Glutamatergic neuron (in vitro differentiated cells): Measurements from ENCODE around the gene DMRT1. TPM values are rescaled to one million over a fixed set of nuclear protein-coding genes. Genes with fewer than 3 reads are reported as not detected.

Experiments used
- DNase-seq: peaks from one replicate; pipeline ENCODE4 v3.0.0; 2022
- H3K27ac Mint-ChIP-seq: one replicate; pipeline ENCODE4 v1.8.0; 2020; ENCODE audit warnings: mild to moderate bottlenecking, mixed read lengths, inconsistent platforms; ENCODE audit not compliant: unreplicated experiment
- H3K27me3 Mint-ChIP-seq: one replicate; pipeline ENCODE4 v1.8.0; 2020; ENCODE audit warnings: mild to moderate bottlenecking, moderate library complexity, mixed read lengths, inconsistent platforms; ENCODE audit not compliant: unreplicated experiment
- H3K36me3 Mint-ChIP-seq: one replicate; pipeline ENCODE4 v1.8.0; 2020; ENCODE audit warnings: mild to moderate bottlenecking, mixed read lengths, inconsistent platforms; ENCODE audit not compliant: unreplicated experiment
- H3K4me1 Mint-ChIP-seq: one replicate; pipeline ENCODE4 v1.8.0; 2020; ENCODE audit warnings: mild to moderate bottlenecking, low read depth, mixed read lengths, inconsistent platforms; ENCODE audit not compliant: unreplicated experiment
- H3K4me3 Mint-ChIP-seq: one replicate; pipeline ENCODE4 v1.8.0; 2020; ENCODE audit warnings: mild to moderate bottlenecking, mixed read lengths, inconsistent platforms; ENCODE audit not compliant: unreplicated experiment
- H3K9me3 Mint-ChIP-seq: one replicate; pipeline ENCODE4 v1.8.0; 2020; ENCODE audit warnings: mild to moderate bottlenecking, moderate library complexity, mixed read lengths, inconsistent platforms; ENCODE audit not compliant: unreplicated experiment
- CTCF ChIP-seq: fragments of 200-600 bp; sonication (generic); IDR thresholded peaks from one replicate; pipeline ENCODE4 v1.5.0; 2021; ENCODE audit not compliant: partially characterized antibody, unreplicated experiment
- total RNA-seq: library from RNA; stranded (reverse); fragmentation: NEBNext Ultra II Directional; extraction: Animal tissue kit (Norgen Biotek cat#: 25700); gene quantifications from one replicate; pipeline ENCODE4 v1.2.1, GENCODE V29; 2021; ENCODE audit not compliant: unreplicated experiment

DMRT1 gene
- total RNA-seq, 1 donor from 2014 or later, result 0.25 TPM

GRCh38 chr9:1018121-1018520 is 176.6 kb downstream of the DMRT1 start:
- peak; percentile 68 for DNase-seq
- Mint-ChIP-seq H3K27ac (no peak overlapping the region), H3K36me3 (no peaks in the 10 kb centered on the region), H3K27me3 (peaks cover 2% of the 10 kb centered on the region), H3K4me1 (no peaks in the 10 kb centered on the region), H3K9me3 (no peaks in the 10 kb centered on the region), H3K4me3 (no peak overlapping the region)
- peak; percentile 38 for TF ChIP-seq CTCF

Other genes with a start within 250 kb of the DMRT1 start
- gene DMRT3, start 135.0 kb downstream of the DMRT1 start, total RNA-seq, result 1.7 TPM
- 0.56 TPM for gene DMRT2, start 208.7 kb downstream of the DMRT1 start, total RNA-seq